CD14-positive monocyte (primary cell): ENCODE measurements around the gene KCTD16. TPM values are rescaled to one million over a fixed set of nuclear protein-coding genes. Genes with fewer than 3 reads are reported as not detected.

ENCODE experiments used
- DNase-seq, 3 donors: peaks; one replicate each; pipeline ENCODE4 v3.0.0-alpha.2; 2011 to 2022
- H2AFZ ChIP-seq: 2 replicates; pipeline ENCODE4 v1.6.0; 2012; ENCODE audit warnings: mild to moderate bottlenecking, low read depth, low read length, inconsistent platforms; ENCODE audit not compliant: insufficient read depth, poor library complexity, severe bottlenecking
- H3K27ac ChIP-seq, 2 donors: 1 replicate in 1 of 2; 2 replicates in 1 of 2; pipeline ENCODE4 v1.5.1; 2012 to 2013; ENCODE audit warnings: low read length in 2 of 2, control low read depth in 1 of 2, inconsistent platforms in 1 of 2, low read depth in 1 of 2, mild to moderate bottlenecking in 1 of 2
- H3K27me3 ChIP-seq, 2 donors: one replicate each; pipeline versions ENCODE4 v1.6.0 to v1.6.1; 2011 to 2013; ENCODE audit warnings: low read length in 2 of 2; ENCODE audit not compliant: control insufficient read depth in 2 of 2, insufficient read depth in 2 of 2
- H3K36me3 ChIP-seq, 2 donors: replicated peaks in 1 of 2; 1 replicate in 1 of 2; 2 replicates in 1 of 2; pipeline versions ENCODE4 v1.5.1 to v1.6.1; 2012 to 2013; ENCODE audit warnings: low read length in 2 of 2, control low read depth in 1 of 2, inconsistent platforms in 1 of 2, mild to moderate bottlenecking in 1 of 2; ENCODE audit not compliant: insufficient read depth in 2 of 2, control insufficient read depth in 1 of 2
- H3K4me1 ChIP-seq, 2 donors: 1 replicate in 1 of 2; 2 replicates in 1 of 2; pipeline versions ENCODE4 v1.5.1 to v1.6.1; 2012 to 2013; ENCODE audit warnings: low read length in 2 of 2, control low read depth in 1 of 2, inconsistent platforms in 1 of 2, mild to moderate bottlenecking in 1 of 2, moderate library complexity in 1 of 2; ENCODE audit not compliant: insufficient read depth in 2 of 2, control insufficient read depth in 1 of 2
- H3K4me2 ChIP-seq: replicated peaks from 2 replicates; pipeline ENCODE3; 2012; ENCODE audit warnings: low read length, moderate library complexity, mild to moderate bottlenecking; ENCODE audit not compliant: poor library complexity, severe bottlenecking; ENCODE audit errors: extremely low read depth
- H3K4me3 ChIP-seq, 3 experiments: fragments of 200-600 bp in 1 of 3; sonication (generic) in 1 of 3; replicated peaks in 1 of 3; 1 replicate in 2 of 3; 2 replicates in 1 of 3; pipeline ENCODE4 v1.5.1; 2011 to 2013; ENCODE audit warnings: low read length in 3 of 3, mild to moderate bottlenecking in 3 of 3, control low read depth in 2 of 3, low read depth in 2 of 3, inconsistent platforms in 1 of 3, moderate library complexity in 1 of 3
- H3K79me2 ChIP-seq: 2 replicates; pipeline ENCODE4 v1.6.0; 2012; ENCODE audit warnings: mild to moderate bottlenecking, control low read depth, inconsistent platforms, low read length, moderate library complexity; ENCODE audit not compliant: insufficient read depth
- H3K9ac ChIP-seq: 2 replicates; pipeline ENCODE4 v1.6.0; 2017; ENCODE audit warnings: low read length, mild to moderate bottlenecking; ENCODE audit not compliant: insufficient read depth, poor library complexity, severe bottlenecking
- H3K9me3 ChIP-seq, 2 donors: replicated peaks in 1 of 2; 1 replicate in 1 of 2; 2 replicates in 1 of 2; pipeline versions ENCODE4 v1.5.1 to v1.6.1; 2012 to 2013; ENCODE audit warnings: low read length in 2 of 2, control low read depth in 1 of 2; ENCODE audit not compliant: control insufficient read depth in 1 of 2, insufficient read depth in 1 of 2
- H4K20me1 ChIP-seq: 2 replicates; pipeline ENCODE4 v1.6.0; 2012; ENCODE audit warnings: mild to moderate bottlenecking, low read length, control low read depth, moderate library complexity; ENCODE audit not compliant: insufficient read depth
- H3K27ac Mint-ChIP-seq, 7 donors: one replicate each; pipeline ENCODE4 v1.8.0; 2020; ENCODE audit warnings: mild to moderate bottlenecking in 7 of 7, mixed read lengths in 7 of 7, moderate library complexity in 6 of 7, inconsistent platforms in 2 of 7
- H3K27me3 Mint-ChIP-seq, 3 donors: one replicate each; pipeline ENCODE4 v1.8.0; 2021 to 2022; ENCODE audit warnings: low read depth in 3 of 3, mild to moderate bottlenecking in 3 of 3, mixed read lengths in 3 of 3, moderate library complexity in 3 of 3, inconsistent platforms in 1 of 3
- H3K36me3 Mint-ChIP-seq, 2 donors: one replicate each; pipeline ENCODE4 v1.8.0; 2020; ENCODE audit warnings: mixed read lengths in 2 of 2, inconsistent platforms in 1 of 2, mild to moderate bottlenecking in 1 of 2
- H3K4me1 Mint-ChIP-seq: one replicate; pipeline ENCODE4 v1.8.0; 2020; ENCODE audit warnings: mild to moderate bottlenecking, mixed read lengths
- H3K4me3 Mint-ChIP-seq, 2 donors: one replicate each; pipeline ENCODE4 v1.8.0; 2020; ENCODE audit warnings: mild to moderate bottlenecking in 2 of 2, mixed read lengths in 2 of 2, moderate library complexity in 1 of 2
- H3K9me3 Mint-ChIP-seq, 7 donors: one replicate each; pipeline ENCODE4 v1.8.0; 2020 to 2022; ENCODE audit warnings: mixed read lengths in 7 of 7, mild to moderate bottlenecking in 6 of 7, moderate library complexity in 6 of 7, inconsistent platforms in 2 of 7
- CTCF ChIP-seq: fragments of 200-600 bp; IDR thresholded peaks from one replicate; pipeline ENCODE4 v1.8.0; 2022; ENCODE audit warnings: antibody characterized with exemption, mild to moderate bottlenecking
- WGBS: methylation state at CpG from one replicate; pipeline ENCODE4 v1.1.5; 2013; ENCODE audit warnings: missing lambda C conversion rate; ENCODE audit not compliant: insufficient coverage; 5-methylcytosine and 5-hydroxymethylcytosine counted together
- intact Hi-C, 2 donors: fragments of 100-400 bp; cut with micrococcal nuclease; formaldehyde crosslinking; loops; one replicate each; pipeline versions ENCODE4 v1.15.0 to v1.15.1; 2023
- polyA plus RNA-seq, 3 donors: library from polyadenylated mRNA; depleted of rRNA in 1 of 3; unstranded in 2 of 3; stranded (reverse) in 1 of 3; fragments of 300-500 nt in 2 of 3; fragments of >200 nt in 1 of 3; fragmentation: Illumina TruSeq in 2 of 3; gene quantifications; 1 replicate in 2 of 3; 2 replicates in 1 of 3; pipeline ENCODE4 v1.2.3, GENCODE V29; 2012 to 2021

KCTD16 gene
- polyA plus RNA-seq, 3 donors: not detected

GRCh38 chr5:144323181-144323580, 152.5 kb downstream of the KCTD16 start:
- Histone ChIP-seq H3K4me2 (no peak overlapping the region), H3K4me1 (no peaks in the 10 kb centered on the region), H3K27ac (no peak overlapping the region), H3K36me3 (no peaks in the 10 kb centered on the region), H3K4me3 (no peak overlapping the region), H3K9ac (no peak overlapping the region), H3K9me3 (no peaks in the 10 kb centered on the region), H2AFZ (no peak overlapping the region), H3K79me2 (no peaks in the 10 kb centered on the region), H4K20me1 (no peaks in the 10 kb centered on the region), H3K27me3 (no peaks in the 10 kb centered on the region)
- TF ChIP-seq CTCF: no peak
- no peak overlapping the region for H3K4me3 Mint-ChIP-seq
- no peak for DNase-seq
- H3K36me3 Mint-ChIP-seq: no peaks in the 10 kb centered on the region
- WGBS: no CpG with 5 or more reads among the region's 1 CpG
- H3K9me3 Mint-ChIP-seq: peaks cover 0 to 5% (median 0%) of the 10 kb centered on the region in 7 donors
- no peak overlapping the region for H3K27ac Mint-ChIP-seq
- intact Hi-C loops: no loop called here
- no peaks in the 10 kb centered on the region for H3K4me1 Mint-ChIP-seq
- H3K27me3 Mint-ChIP-seq: peaks cover 0 to 2% (median 0%) of the 10 kb centered on the region in 3 donors

- DNase-seq: no peak
- H3K4me3 ChIP-seq: no peak overlapping the region
- no peaks in the 10 kb centered on the region for H3K9me3 ChIP-seq
- 69% methylated on average over 3 of the region's 3 CpGs for WGBS
- no peaks in the 10 kb centered on the region for H4K20me1 ChIP-seq
- TF ChIP-seq CTCF: no peak
- H3K27ac Mint-ChIP-seq: no peak overlapping the region
- H2AFZ ChIP-seq: no peak overlapping the region
- no peak overlapping the region for H3K4me3 Mint-ChIP-seq
- no peaks in the 10 kb centered on the region for H3K4me1 ChIP-seq
- no peak overlapping the region for H3K27ac ChIP-seq
- peaks cover 0 to 5% (median 0%) of the 10 kb centered on the region in 7 donors for H3K9me3 Mint-ChIP-seq
- H3K27me3 Mint-ChIP-seq: peaks cover 0 to 2% (median 1%) of the 10 kb centered on the region in 3 donors
- no peak overlapping the region for H3K4me2 ChIP-seq
- H3K4me1 Mint-ChIP-seq: no peaks in the 10 kb centered on the region
- no peaks in the 10 kb centered on the region for H3K36me3 ChIP-seq
- H3K27me3 ChIP-seq: no peaks in the 10 kb centered on the region
- intact Hi-C loops: no loop called here
- H3K79me2 ChIP-seq: no peaks in the 10 kb centered on the region
- no peaks in the 10 kb centered on the region for H3K36me3 Mint-ChIP-seq
- H3K9ac ChIP-seq: no peak overlapping the region
Observed at GRCh38 chr5:144325532-144325931, 154.9 kb downstream of the KCTD16 start.
